ENCODE results near the gene MAMDC4.
"Not testable (repeated sequence)": the region's sequence is repeated elsewhere in the genome, so short reads cannot be mapped to it uniquely, and the experiment has no call there.

MAMDC4 gene

GRCh38 chr9:136838314-136839228 lies 13.6 kb upstream of the MAMDC4 start:
- DNase-seq (ENCODE audit: low read depth in 2 of 3, low spot score in 2 of 3): no peak

- no peak for DNase-seq (ENCODE audit: low read depth in 2 of 3, low spot score in 2 of 3)
Observed at GRCh38 chr9:136839229-136840139, 12.7 kb upstream of the MAMDC4 start.

GRCh38 chr9:136840140-136840876 lies 11.8 kb upstream of the MAMDC4 start:
- DNase-seq (ENCODE audit: low read depth in 2 of 3, low spot score in 2 of 3): no peak

- no peak for DNase-seq (ENCODE audit: low read depth in 2 of 3, low spot score in 2 of 3)
Observed at GRCh38 chr9:136840877-136841645, 11.1 kb upstream of the MAMDC4 start.

GRCh38 chr9:136841646-136842379 lies 10.3 kb upstream of the MAMDC4 start:
- DNase-seq (ENCODE audit: low read depth in 2 of 3, low spot score in 2 of 3): not testable (repeated sequence)

GRCh38 chr9:136842380-136842948 lies 9.7 kb upstream of the MAMDC4 start, which contains the start of gene AJM1:
AJM1 (plus strand) TSS chr9:136842478; CDS start chr9:136844415, 1,937 bp downstream.
- DNase-seq (ENCODE audit: low read depth in 2 of 3, low spot score in 2 of 3): peak; percentile 53 to 74 (median 72)

GRCh38 chr9:136843159-136843800 lies 8.9 kb upstream of the MAMDC4 start:
- not testable (repeated sequence) for DNase-seq (ENCODE audit: low read depth in 2 of 3, low spot score in 2 of 3)

GRCh38 chr9:136843801-136844740 lies 8.1 kb upstream of the MAMDC4 start:
- peak in 2 of 3 experiments; percentile 50 to 60 for DNase-seq (ENCODE audit: low read depth in 2 of 3, low spot score in 2 of 3)

GRCh38 chr9:136844761-136845464 lies 7.2 kb upstream of the MAMDC4 start:
- no peak for DNase-seq (ENCODE audit: low read depth in 2 of 3, low spot score in 2 of 3)

GRCh38 chr9:136845465-136846260 lies 6.5 kb upstream of the MAMDC4 start:
- DNase-seq (ENCODE audit: low read depth in 2 of 3, low spot score in 2 of 3): no peak

GRCh38 chr9:136846376-136847087 lies 5.6 kb upstream of the MAMDC4 start:
- no peak for DNase-seq (ENCODE audit: low read depth in 2 of 3, low spot score in 2 of 3)

GRCh38 chr9:136847088-136847825 lies 4.9 kb upstream of the MAMDC4 start:
- DNase-seq (ENCODE audit: low read depth in 2 of 3, low spot score in 2 of 3): no peak

GRCh38 chr9:136847826-136848392 lies 4.2 kb upstream of the MAMDC4 start:
- peak; percentile 60 to 72 (median 69) for DNase-seq (ENCODE audit: low read depth in 2 of 3, low spot score in 2 of 3)

GRCh38 chr9:136848393-136849037 lies 3.6 kb upstream of the MAMDC4 start:
- no peak for DNase-seq (ENCODE audit: low read depth in 2 of 3, low spot score in 2 of 3)

All from activated CD8-positive, alpha-beta memory T cell treated with anti-CD3 and anti-CD28 coated beads for 48 hours (primary cell).